Gastroesophageal sphincter (tissue), 4 donors: Measurements from ENCODE around the gene PAM. TPM values are rescaled to one million over a fixed set of nuclear protein-coding genes. Genes with fewer than 3 reads are reported as not detected.
A peak's percentile ranks its signal among the peaks of the same experiment; 100 is the strongest.

Experiments
- ATAC-seq: fragments of 150-250 bp; one replicate; pipeline ENCODE4 v1.9.1; 2016; ENCODE audit warnings: mild to moderate bottlenecking, moderate library complexity
- H3K27ac ChIP-seq, 4 donors: fragments of 200-600 bp; sonication (generic) in 3 of 4; 1 replicate in 3 of 4; 2 replicates in 1 of 4; pipeline ENCODE4 v1.5.1; 2016 to 2019
- H3K27me3 ChIP-seq: fragments of 200-600 bp; sonication (generic); one replicate; pipeline ENCODE4 v1.5.1; 2019
- H3K36me3 ChIP-seq, 2 donors: fragments of 200-600 bp; sonication (generic); one replicate each; pipeline ENCODE4 v1.5.1; 2019; ENCODE audit warnings: control low read depth in 1 of 2
- H3K4me1 ChIP-seq, 3 donors: fragments of 200-600 bp; sonication (generic); 1 replicate in 2 of 3; 2 replicates in 1 of 3; pipeline ENCODE4 v1.5.1; 2016 to 2019; ENCODE audit warnings: control low read depth in 2 of 3
- H3K4me3 ChIP-seq, 2 donors: fragments of 200-600 bp; sonication (generic); one replicate each; pipeline ENCODE4 v1.5.1; 2019; ENCODE audit warnings: mild to moderate bottlenecking in 1 of 2, moderate library complexity in 1 of 2
- H3K9me3 ChIP-seq, 3 donors: fragments of 200-600 bp; sonication (generic); one replicate each; pipeline ENCODE4 v1.5.1; 2017 to 2019; ENCODE audit warnings: control low read depth in 2 of 3
- CTCF ChIP-seq, 4 experiments: fragments of 200-600 bp in 2 of 4; fragments of 450-650 bp in 2 of 4; sonication (generic) in 1 of 4; IDR thresholded peaks; one replicate each; pipeline ENCODE4 v1.5.1; 2017 to 2019; ENCODE audit warnings: antibody characterized with exemption in 4 of 4, mild to moderate bottlenecking in 2 of 4, moderate library complexity in 2 of 4
- EP300 ChIP-seq: sonication (generic); formaldehyde crosslinking; IDR thresholded peaks from one replicate; pipeline ENCODE4 v1.6.1; 2017; ENCODE audit warnings: antibody characterized with exemption, mild to moderate bottlenecking
- POLR2A ChIP-seq, 2 donors: fragments of 450-650 bp; IDR thresholded peaks; one replicate each; pipeline ENCODE4 v1.6.1; 2017; ENCODE audit warnings: antibody characterized with exemption in 2 of 2, mild to moderate bottlenecking in 2 of 2, moderate library complexity in 1 of 2
- POLR2AphosphoS5 ChIP-seq: sonication (generic); formaldehyde crosslinking; IDR thresholded peaks from one replicate; pipeline ENCODE4 v1.6.1; 2017; ENCODE audit warnings: antibody characterized with exemption
- WGBS, 2 donors: methylation state at CpG; one replicate each; pipeline ENCODE4 v1.1.5; 2018; ENCODE audit warnings: low coverage in 1 of 2; 5-methylcytosine and 5-hydroxymethylcytosine counted together
- total RNA-seq, 4 donors: library from RNA; depleted of rRNA; stranded (reverse); fragments of >200 nt; gene quantifications; one replicate each; pipeline ENCODE4 v1.1.0, GENCODE V29; 2016

The PAM gene
- total RNA-seq, 4 donors from 2014 or later = 247 to 404 (median 311) TPM

GRCh38 chr5:102918986-102919610 is 164.0 kb downstream of the PAM start:
- ATAC-seq = no peak
- no peak for TF ChIP-seq CTCF (IDR thresholded peaks at IDR 0.05)
- TF ChIP-seq EP300 = no peak
- no peak for TF ChIP-seq POLR2A (IDR thresholded peaks at IDR 0.05)
- no peak for TF ChIP-seq POLR2AphosphoS5
- 78 to 94% methylated on average over 1 of the region's 1 CpG for WGBS, 2 donors
- Histone ChIP-seq H3K4me1 (peaks cover 2 to 30% (median 5%) of the 10 kb centered on the region in 3 donors), H3K36me3 (peaks cover 0 to 10% of the 10 kb centered on the region in 2 donors), H3K27me3 (no peaks in the 10 kb centered on the region), H3K4me3 (no peak overlapping the region), H3K27ac (no peak overlapping the region), H3K9me3 (no peaks in the 10 kb centered on the region)

- no peak overlapping the region for H3K27ac ChIP-seq
Observed at GRCh38 chr5:102920762-102921161, 165.7 kb downstream of the PAM start.

GRCh38 chr5:102921341-102922044 is 166.4 kb downstream of the PAM start:
- no peak overlapping the region for H3K4me3 ChIP-seq
- WGBS, 2 donors = 76 to 100% methylated on average over 1 of the region's 1 CpG
- no peak overlapping the region for H3K27ac ChIP-seq
- no peak for ATAC-seq
- H3K27me3 ChIP-seq = no peaks in the 10 kb centered on the region
- TF ChIP-seq CTCF (IDR thresholded peaks at IDR 0.05) = no peak
- no peak for TF ChIP-seq POLR2AphosphoS5
- no peak for TF ChIP-seq EP300
- TF ChIP-seq POLR2A (IDR thresholded peaks at IDR 0.05) = no peak
- peaks cover 2 to 41% (median 5%) of the 10 kb centered on the region in 3 donors for H3K4me1 ChIP-seq
- no peaks in the 10 kb centered on the region for H3K9me3 ChIP-seq
- H3K36me3 ChIP-seq = peaks cover 0 to 12% of the 10 kb centered on the region in 2 donors

More at GRCh38 chr5:102920762-102921161, 165.7 kb downstream of the PAM start:
- peaks cover 0 to 4% of the 10 kb centered on the region in 2 donors for H3K36me3 ChIP-seq
- H3K9me3 ChIP-seq = no peaks in the 10 kb centered on the region
- no peaks in the 10 kb centered on the region for H3K27me3 ChIP-seq
- H3K4me3 ChIP-seq = no peak overlapping the region
- peaks cover 2 to 41% (median 5%) of the 10 kb centered on the region in 3 donors for H3K4me1 ChIP-seq
- 90 to 98% methylated on average over 5 of the region's 5 CpGs for WGBS, 2 donors
- no peak for TF ChIP-seq POLR2AphosphoS5
- TF ChIP-seq EP300 = no peak
- no peak for TF ChIP-seq POLR2A (IDR thresholded peaks at IDR 0.05)
- no peak for ATAC-seq

GRCh38 chr5:102922111-102922720 is 167.1 kb downstream of the PAM start:
- WGBS, 2 donors = 65 to 76% methylated on average over 6 of the region's 6 CpGs
- Histone ChIP-seq H3K4me3 (no peak overlapping the region), H3K27ac (peak overlapping the region in 1 of 4 donors; percentile 29), H3K27me3 (no peaks in the 10 kb centered on the region), H3K36me3 (peaks cover 0 to 19% of the 10 kb centered on the region in 2 donors), H3K9me3 (no peaks in the 10 kb centered on the region), H3K4me1 (peaks cover 2 to 41% (median 5%) of the 10 kb centered on the region in 3 donors)
- TF ChIP-seq POLR2A (IDR thresholded peaks at IDR 0.05) (no peak), CTCF (IDR thresholded peaks at IDR 0.05) (no peak), EP300 (no peak), POLR2AphosphoS5 (no peak)
- ATAC-seq = no peak

GRCh38 chr5:102922799-102923477 is 167.8 kb downstream of the PAM start:
- H3K9me3 ChIP-seq = no peaks in the 10 kb centered on the region
- H3K4me1 ChIP-seq = peaks cover 2 to 36% (median 5%) of the 10 kb centered on the region in 3 donors
- peak overlapping the region in 1 of 4 donors; percentile 11 for H3K27ac ChIP-seq
- TF ChIP-seq EP300 (no peak), CTCF (IDR thresholded peaks at IDR 0.05) (no peak), POLR2A (IDR thresholded peaks at IDR 0.05) (no peak), POLR2AphosphoS5 (no peak)
- ATAC-seq = peak; percentile 31
- WGBS, 2 donors = 47 to 50% methylated on average over 4 of the region's 4 CpGs
- no peaks in the 10 kb centered on the region for H3K27me3 ChIP-seq
- H3K36me3 ChIP-seq = peaks cover 0 to 23% of the 10 kb centered on the region in 2 donors
- H3K4me3 ChIP-seq = no peak overlapping the region
